Suppressor macrophage treated with lipopolysaccharide for 1 hour (primary cell): ENCODE data around the gene EXD1.
"Not testable (repeated sequence)": the region's sequence is repeated elsewhere in the genome, so short reads cannot be mapped to it uniquely, and the experiment has no call there.

Experiments
- DNase-seq, 3 donors: peaks; one replicate each; pipeline ENCODE4 v3.0.0-alpha.2; 2020 to 2022

Gene EXD1, protein sequence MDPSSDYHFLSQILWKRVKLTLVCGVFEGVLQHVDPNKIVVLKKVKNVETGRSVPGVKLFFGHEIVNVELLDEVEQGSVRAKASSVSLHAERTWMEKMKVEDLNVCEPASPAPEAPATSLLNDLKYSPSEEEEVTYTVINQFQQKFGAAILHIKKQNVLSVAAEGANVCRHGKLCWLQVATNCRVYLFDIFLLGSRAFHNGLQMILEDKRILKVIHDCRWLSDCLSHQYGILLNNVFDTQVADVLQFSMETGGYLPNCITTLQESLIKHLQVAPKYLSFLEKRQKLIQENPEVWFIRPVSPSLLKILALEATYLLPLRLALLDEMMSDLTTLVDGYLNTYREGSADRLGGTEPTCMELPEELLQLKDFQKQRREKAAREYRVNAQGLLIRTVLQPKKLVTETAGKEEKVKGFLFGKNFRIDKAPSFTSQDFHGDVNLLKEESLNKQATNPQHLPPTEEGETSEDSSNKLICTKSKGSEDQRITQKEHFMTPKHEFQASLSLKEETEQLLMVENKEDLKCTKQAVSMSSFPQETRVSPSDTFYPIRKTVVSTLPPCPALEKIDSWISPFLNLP

DNA sequence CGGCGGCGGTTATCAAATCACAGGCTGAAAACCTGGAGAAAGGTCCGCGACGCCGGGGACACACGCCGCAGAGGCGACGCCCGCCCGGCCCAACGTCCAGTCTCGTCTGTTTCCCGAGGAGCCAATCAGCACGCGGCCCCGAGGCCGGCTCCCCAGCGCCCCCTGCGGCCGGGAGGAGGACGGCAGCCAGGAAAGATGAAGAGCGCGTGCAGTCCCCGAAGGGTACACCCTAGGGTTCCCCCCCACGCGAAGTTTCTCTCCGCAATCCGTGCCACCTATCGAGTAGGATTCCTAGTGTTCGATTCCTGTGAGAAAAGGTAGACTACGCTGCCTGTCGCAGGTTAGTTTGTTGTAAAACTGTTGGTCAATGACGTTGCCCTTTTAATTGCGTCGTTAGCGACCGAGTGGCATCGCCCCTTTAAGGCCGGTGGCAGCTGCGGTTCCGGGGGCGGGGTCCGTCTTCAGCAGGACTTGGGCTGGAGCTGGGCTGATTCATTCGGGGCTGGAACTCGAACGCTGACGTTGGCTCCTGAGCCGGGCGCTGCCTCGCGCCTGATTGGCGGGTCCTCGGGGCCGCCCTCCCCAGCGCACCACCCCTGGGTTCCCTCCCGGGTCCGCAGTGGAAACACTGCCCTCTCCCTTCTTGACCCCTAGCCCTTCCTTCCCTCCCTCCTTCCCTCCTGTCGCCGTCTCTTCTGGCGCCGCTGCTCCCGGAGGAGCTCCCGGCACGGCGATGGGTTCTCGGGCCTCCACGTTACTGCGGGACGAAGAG, at the start of gene EXD1, which contains the start of gene CHP1:
Gene EXD1, minus strand, starts transcription at position 108 of the 772 bp plus-strand sequence. CDS start 4,182 bp downstream, outside the sequence.
Gene CHP1, plus strand, starts transcription at position 619 of the 772 bp plus-strand sequence. Its CDS starts 115 bp downstream, at position 734.
- DNase-seq: peak; percentile 99

DNA sequence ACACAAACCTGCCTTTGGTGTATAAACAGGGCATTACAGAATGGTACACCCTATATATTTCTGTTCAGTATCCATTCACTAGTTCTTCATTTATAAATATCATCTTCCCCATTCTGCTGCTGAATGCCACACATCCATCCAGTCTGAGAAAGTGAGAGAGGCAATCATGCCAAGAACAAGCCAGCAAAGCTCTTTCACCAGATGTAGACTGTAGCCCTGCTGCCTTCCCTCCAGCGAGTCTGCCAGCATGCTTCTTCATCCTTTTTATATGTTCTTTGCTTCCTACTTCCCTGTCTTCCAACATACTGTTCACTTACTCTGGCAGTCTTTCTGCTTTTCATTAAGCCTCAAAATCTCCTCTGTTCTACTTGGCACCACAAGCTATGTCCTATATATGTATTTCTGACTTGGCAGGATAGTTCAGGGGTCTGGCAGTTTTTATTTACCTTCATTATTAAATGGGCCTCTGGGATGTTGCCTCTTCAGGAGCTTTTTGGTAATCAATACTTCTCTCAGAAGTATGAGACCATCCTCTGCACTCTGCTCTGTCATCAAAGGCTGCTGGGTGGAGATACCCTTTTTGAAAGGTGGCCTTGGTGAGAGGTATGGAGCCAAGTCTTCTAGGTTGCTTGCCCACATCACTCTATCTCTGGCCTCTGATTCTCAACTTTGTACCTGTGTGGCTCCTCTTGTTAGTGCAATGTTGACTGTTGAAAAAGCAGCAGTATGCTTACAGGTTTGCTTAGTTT, 49.2 kb upstream of the EXD1 start:
- DNase-seq: no peak

DNA sequence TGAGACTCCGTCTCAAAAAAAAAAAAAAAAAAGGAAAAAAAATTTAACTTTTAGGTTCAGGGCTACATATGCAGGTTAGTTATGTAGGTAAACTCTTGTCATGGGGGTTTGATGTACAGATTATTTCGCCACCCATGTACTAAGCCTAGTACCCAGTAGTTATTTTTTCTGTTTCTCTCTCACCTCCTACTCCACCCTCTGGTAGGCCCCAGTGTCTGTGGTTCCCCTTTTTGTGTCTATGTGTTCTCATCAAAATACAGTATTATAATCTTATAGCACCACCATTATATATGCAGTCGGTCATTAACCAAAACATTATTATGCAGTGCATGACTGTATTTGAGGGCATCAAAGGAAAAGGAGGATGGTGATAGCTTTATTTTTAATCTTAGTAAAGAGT, 47.8 kb upstream of the EXD1 start:
- DNase-seq: no peak

DNA sequence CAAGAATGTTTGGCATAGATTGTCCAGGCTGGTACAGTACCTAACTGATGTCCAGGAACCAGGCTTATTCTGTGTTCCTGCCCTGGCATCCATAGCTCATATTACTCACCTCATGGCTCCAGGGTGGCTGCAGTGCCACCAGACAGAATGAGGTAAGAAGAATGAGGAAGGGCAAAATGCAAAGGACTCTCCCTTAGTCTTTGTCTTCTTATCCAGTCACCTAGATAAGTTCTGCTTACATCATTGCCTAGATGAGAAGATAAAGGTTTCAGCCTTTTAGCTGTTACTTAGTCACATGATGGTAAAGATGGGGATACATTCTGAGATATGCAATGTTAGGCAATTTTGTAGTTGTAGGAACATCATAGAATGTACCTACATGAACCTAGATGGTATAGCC, 46.3 kb upstream of the EXD1 start:
- no peak for DNase-seq

DNA sequence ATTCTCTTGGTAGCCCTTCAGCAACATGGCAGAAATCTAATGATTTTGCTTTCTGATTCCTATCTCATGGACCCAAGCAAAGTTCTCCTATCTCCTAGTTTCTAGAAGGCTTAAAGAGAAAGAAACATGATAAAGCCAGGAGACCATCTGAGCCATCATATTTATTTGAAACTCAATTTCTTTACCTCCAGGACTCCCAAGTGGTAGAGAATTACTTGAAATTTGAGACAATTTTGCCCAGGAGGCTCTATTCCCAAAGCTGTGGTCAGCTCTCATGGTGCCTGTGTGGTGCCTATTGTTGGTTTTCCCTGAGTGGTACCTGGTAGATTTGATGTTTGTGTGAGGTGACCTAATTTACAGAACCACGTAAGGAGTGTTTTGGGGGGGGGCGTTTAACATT, 39.3 kb upstream of the EXD1 start:
- no peak for DNase-seq

DNA sequence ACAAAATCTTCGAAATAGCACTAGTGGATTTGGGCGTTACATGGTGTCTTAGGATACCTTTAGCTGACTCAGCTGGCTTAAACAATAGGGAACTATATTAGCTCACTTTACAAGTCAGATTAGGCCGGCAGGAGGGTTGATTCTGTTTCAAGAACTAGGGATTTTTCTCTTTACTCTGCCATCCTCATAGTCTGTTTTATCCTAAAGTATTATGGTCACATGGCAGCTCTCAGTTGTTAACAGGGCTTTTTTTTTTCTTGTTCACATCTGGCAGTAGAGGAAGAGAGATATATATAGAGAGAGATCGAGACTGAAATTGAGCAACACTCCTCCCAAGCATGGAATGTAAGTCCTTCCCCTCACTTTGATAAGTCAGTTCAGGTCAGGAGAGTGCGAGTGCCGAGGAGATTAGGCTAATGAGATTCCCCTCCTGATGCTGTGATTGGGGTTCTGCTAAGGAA, 33.4 kb upstream of the EXD1 start:
- DNase-seq: peak; percentile 33 to 47 (median 34)

DNA sequence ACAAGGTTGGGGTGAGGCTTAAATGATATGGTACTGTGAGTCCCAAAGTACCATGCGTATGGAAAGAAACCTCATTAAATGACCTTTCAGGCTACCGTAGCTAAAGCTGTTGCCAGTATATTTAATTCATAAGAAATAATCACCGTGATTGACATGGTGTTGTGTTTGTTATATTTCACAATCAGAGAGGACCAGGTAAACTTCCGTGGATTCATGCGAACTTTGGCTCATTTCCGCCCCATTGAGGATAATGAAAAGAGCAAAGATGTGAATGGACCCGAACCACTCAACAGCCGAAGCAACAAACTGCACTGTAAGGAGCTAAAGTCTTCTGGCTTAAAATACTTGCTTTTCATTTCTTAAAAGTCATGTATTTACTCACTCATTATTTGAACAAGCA, 32.0 kb upstream of the EXD1 start:
- no peak for DNase-seq

DNA sequence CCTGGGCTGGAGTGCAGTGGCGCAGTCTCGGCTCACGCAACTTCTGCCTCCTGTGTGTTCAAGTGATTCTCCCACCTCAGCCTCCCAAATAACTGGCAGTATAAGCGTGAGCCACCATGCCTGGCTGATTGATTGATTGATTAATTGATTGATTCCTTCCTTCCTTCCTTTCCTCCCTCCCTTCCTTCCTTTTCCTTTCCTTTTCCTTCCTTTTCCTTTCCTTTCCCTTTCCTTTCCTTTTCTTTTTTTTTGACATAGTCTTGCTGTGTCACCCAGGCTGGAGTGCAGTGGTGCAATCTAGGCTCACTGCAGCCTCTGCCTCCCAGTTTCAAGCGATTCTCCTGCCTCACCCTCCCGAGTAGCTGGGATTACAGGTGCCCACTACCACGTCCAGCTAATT, 30.4 kb upstream of the EXD1 start:
- not testable (repeated sequence) for DNase-seq

DNA sequence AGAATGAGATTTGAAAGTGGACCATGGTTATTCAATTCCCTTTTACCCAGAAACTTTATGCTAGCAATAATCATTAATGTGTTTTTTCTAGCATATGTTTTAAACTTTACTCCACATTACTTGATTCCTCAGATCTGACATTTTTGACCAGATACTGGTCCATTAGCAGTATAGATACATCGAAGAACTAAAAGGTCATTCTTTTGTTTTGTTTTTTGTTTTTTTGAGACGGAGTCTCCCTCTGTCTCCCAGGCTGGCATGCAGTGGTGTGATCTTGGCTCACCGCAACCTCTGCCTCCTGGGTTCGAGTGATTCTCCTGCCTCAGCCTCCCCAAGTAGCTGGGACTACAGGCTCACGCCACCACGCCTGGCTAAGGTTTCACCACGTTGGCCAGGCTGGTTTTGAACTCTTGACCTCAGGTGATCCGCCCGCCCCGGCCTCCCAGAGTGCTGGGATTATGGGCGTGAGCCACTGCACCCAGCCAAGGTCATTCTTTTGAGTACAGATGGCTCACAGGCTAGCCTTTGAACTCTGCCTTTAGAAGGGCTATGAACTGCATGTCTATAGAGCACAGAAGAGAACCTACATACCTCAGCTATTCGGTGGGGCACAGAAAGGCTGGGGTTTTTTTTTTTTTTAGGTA, 29.1 kb upstream of the EXD1 start:
- DNase-seq: no peak

DNA sequence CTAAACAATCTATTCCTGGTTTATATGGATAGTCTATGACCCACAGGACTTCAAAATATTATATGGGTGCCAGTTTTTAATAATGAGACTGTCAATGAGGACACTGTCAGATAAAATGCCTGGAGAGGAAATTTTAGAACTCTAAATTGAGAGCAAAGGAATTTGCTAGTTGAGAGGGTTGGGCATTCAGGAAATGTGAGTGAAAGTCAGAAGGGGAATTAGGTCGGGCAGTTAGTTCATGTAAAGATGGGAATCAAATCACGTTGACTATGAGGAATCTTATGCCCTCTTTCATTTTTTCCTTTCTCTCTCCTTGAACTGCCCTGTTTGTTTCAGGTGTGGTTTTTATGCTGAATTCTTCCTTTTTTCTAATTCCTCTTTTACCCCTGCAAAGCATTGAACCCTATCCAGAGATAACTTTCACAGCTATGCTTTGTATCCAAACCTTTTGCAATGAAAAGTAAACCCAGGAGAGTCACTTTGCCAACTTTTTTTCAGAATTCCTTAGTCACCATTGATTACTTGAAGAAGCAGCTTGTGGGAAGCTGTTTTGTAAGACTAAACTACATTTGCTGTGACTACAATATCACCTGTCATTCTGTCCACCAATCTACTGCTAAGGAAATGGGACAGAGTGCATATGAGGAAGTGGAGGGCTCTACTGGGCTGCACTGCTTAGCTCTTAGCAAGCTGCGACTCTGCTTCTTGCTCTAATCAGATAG, 28.4 kb upstream of the EXD1 start:
- DNase-seq: peak; percentile 57 to 70 (median 62)

DNA sequence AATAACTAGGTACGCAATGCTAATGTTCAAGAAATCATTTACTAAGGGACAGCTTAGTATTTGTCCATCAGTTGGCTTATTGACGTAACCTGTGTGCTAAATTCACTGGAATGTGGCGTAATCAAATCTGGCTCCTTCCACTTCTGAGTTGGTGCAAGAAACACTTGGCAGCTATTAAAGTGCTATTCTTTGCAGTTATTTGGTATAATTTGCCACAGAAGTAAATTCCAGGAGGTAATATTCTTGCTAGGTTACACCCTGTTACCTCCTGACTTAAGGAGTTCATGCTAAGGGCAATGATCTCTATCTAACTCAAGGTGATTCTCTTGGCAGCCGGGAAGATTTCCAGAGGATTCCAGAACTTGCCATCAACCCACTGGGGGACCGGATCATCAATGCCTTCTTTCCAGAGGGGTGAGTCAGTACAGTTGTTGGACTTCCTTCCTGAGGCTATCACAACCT, 26.1 kb upstream of the EXD1 start:
- peak in 1 of 3 donors; percentile 5 for DNase-seq

DNA sequence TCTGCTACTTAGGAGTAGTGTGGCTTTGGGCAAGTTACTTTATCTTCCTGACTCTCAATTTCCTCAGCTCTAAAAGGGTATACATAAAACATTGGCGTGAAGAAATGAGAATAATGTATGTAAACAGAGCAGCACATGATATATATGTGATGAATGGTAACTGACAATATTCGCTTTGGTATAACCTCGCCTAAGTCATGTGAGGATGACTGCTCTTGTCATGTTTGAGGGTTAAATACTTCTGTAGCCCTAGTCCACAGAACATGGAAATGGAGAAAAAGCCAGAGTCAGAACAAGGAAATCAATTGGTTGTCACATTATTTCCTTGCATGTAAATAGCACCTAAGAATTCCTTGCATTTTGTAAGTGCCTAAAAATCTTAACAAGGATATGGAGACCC, 25.5 kb upstream of the EXD1 start:
- DNase-seq: no peak

DNA sequence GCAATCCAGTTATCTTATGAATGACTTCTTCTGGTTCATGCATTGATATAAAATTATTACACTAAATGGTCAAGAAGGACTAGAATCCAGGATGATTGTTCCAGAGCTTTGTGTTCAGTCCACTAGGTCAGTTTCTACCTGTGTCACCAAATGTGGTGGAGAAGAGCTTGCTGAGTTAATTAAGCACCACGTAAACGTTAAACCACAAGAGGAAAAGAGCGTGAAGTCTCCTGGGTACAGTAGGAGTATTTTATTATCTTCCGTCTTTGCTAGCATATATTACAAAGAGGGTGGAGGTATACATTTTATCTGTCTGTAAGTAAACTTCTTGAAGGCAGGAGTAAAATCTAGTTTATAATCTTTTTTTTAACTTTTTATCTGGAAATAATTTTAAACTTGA, 24.0 kb upstream of the EXD1 start:
- DNase-seq: no peak

DNA sequence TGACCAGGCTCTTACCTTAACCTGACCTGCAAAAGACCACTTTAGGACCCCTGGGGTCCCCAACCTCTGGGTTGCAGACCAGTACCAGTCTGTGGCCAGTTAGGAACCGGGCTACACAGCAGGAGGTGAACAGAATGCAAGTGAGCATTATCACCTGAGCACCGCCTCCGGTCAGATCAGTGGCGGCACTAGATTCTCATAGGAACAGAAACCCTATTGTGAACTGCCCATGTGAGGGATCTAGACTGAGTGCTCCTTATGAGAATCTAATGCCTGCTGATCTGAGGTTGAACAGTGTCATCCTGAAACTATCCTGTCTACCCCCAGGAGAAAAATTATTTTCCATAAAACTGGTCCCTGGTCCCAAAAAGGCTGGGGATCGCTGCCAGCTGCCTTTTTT, 20.9 kb upstream of the EXD1 start:
- no peak for DNase-seq

DNA sequence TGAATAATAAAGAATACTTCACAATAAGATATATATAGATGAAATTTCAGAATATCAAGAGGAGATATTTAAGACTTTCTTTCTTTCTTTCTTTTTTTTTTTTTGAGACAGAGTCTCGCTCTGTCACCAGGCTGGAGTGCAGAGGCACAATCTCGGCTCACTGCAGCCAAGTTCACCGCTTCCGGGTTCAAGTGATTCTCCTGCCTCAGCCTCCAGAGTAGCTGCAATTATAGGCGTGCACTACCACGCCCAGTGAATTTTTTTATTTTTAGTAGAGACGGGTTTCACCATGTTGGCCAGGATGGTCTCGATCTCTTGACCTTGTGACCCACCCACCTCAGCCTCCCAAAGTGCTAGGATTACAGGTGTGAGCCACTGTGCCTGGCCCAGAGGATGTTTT, 20.2 kb upstream of the EXD1 start:
- DNase-seq: not testable (repeated sequence)

DNA sequence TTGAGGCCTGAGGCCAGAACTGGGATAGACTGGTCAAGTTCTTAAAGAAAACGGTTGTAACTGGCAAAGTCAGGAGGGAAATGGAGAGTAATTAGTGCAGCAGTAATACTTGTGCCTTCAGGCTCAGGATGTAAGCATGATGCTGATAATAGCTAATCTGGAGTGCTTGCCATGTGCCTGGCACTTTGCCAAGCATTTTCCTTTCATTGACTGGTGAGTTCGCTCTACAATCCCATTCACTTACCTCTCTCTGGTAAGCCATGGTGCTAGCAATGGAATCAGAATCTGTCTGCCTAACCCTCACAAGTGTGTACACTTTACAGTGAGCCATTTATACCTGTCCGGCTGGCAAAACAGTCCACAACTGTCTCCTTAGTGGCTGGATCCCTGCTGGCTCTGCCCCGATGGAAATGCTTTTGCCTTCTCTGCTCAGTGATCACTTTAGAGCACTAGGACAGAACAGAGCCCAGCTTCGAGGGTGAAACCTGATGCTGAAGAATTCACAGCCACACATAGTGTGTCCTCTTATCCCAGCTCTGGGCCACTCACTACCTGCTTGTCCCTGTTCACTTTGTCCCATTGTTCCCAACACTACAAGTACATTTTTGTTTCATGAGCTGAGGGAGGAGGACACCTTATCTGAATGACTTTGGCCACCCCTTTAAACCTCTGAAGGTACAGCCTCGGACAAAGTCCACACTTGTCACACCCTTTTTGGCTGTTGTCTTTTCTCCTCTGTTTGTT, 10.8 kb upstream of the EXD1 start:
- no peak for DNase-seq

DNA sequence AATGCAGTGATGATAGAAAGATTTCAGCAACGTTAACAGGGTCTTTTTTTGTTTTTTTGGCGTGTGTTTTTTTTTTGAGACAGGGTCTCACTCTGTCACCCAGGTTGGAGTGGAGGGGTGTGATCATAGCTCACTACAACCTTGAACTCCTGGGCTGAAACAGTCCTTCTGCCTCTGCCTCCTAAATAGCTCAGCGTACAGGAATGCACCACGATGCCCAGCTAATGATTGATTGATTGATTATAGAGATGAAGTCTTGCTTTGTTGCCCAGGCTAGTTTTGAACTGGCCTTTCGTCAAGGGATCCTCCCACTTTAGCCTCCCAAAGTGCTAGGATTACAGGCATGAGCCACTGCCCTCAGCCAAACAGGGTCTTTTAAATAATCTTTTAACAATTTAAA, 7.5 kb upstream of the EXD1 start:
- no peak for DNase-seq

DNA sequence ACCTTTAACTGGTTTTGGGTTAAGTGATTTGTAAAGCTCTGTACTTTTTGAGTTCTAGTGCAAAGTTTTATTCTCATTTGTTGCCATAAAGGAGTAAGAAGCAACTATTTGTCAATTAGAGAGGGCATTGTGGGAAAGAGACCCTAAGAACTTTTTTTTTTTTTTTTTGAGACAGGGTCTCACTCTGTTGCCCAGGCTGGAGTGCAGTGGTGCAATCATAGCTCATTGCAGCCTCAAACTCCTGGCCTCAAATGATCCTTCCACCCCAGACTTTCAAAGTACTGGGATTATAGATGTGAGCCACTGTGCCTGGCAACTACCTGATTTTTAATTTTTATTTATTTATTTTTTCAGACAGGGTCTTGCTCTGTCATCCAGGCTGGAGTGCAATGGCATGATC, 5.4 kb upstream of the EXD1 start:
- DNase-seq: no peak

DNA sequence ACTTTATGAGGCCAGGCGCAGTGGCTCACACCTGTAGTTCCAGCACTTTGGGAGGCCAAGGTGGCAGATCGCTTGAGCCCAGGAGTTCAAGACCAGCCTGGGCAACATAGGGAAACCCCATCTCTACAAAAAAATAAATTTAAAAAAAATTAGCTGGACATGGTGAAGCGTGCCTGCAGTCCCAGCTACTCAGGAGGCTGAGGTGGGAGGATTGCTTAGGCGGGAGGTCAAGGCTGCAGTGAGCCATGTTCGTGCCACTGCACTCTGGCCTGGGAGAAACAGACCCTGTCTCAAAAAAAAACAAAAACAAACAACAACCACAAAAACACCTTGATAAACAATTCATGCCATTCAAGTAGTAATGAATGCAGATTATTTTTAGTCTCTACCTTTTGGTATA, 4.7 kb upstream of the EXD1 start:
- DNase-seq: not testable (repeated sequence)

DNA sequence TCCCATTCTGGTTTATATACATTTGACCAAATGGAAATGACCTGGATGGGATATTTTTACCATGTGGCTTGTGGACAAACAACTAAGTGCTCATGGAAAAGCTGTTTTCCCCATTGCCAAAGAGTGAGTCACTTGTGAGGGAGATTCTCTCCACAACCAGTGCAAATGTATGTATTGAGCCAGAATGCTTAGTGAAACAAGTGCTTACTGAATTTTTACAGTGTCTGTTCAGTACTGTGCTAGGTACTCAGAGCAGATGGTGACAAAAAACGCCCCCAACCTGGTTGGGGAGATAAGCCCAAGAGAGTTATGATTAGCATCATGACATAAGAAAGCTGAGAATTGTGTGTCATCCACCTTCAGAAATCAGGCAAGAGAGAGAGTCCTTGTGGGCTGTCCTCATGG, 2.8 kb upstream of the EXD1 start:
- peak; percentile 41 to 57 (median 52) for DNase-seq
